ENCODE results near the gene OMA1. TPM values are rescaled to one million over a fixed set of nuclear protein-coding genes. Genes with fewer than 3 reads are reported as not detected.

Gene OMA1
- polyA plus RNA-seq, 3 donors: 11.2 to 24.5 (median 15.3) TPM

DNA sequence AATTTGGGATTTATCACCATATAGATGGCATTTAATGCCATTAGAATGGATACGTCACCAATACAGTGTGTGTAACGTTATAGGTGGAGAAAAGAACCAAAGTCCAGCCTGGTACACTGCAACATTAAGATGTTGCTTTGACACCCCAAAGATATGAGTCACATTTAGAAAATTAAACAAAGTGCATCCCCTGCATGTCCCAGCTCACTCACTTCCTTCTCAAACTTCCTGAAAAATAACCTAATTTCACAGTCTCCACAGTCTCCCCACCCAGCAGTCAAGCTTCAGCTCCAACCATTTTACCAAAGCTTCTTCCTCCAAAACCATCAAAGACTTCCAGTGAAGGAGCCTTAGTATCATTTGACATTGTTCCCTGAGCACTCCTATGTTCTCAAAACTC is 111.9 kb downstream of the OMA1 start:
- Mint-ChIP-seq H3K27me3 (ENCODE audit: low read depth in 3 of 3) (no peaks in the 10 kb centered on the region), H3K4me1 (no peaks in the 10 kb centered on the region), H3K4me3 (no peak overlapping the region), H3K27ac (no peak overlapping the region), H3K9me3 (peaks cover 0 to 4% (median 0%) of the 10 kb centered on the region in 7 donors), H3K36me3 (no peaks in the 10 kb centered on the region)
- H3K36me3 ChIP-seq (replicated peaks in 1 of 2; ENCODE audit: control insufficient read depth in 1 of 2, insufficient read depth in 2 of 2, low read length in 2 of 2): no peaks in the 10 kb centered on the region
- H3K4me2 ChIP-seq (replicated peaks; ENCODE audit: extremely low read depth, low read length, poor library complexity, severe bottlenecking): no peak overlapping the region
- peak in 2 of 3 donors; percentile 6 to 57 for DNase-seq
- WGBS (ENCODE audit: insufficient coverage): 100% methylated on average over 1 of the region's 2 CpGs
- no peaks in the 10 kb centered on the region for H3K9me3 ChIP-seq (replicated peaks in 1 of 2; ENCODE audit: control insufficient read depth in 1 of 2, insufficient read depth in 1 of 2, low read length in 2 of 2)
- H2AFZ ChIP-seq (ENCODE audit: insufficient read depth, low read depth, low read length, poor library complexity, severe bottlenecking): no peak overlapping the region
- no peaks in the 10 kb centered on the region for H4K20me1 ChIP-seq (ENCODE audit: insufficient read depth, low read length)
- H3K27me3 ChIP-seq (ENCODE audit: control insufficient read depth in 2 of 2, insufficient read depth in 2 of 2, low read length in 2 of 2): no peaks in the 10 kb centered on the region
- peaks cover 25 to 31% of the 10 kb centered on the region in 2 donors for H3K4me1 ChIP-seq (ENCODE audit: control insufficient read depth in 1 of 2, insufficient read depth in 2 of 2, low read length in 2 of 2)
- intact Hi-C loops (cut with micrococcal nuclease): no loop called here
- H3K27ac ChIP-seq (ENCODE audit: low read depth in 1 of 2, low read length in 2 of 2): no peak overlapping the region
- H3K9ac ChIP-seq (ENCODE audit: insufficient read depth, low read length, poor library complexity, severe bottlenecking): no peak overlapping the region
- no peaks in the 10 kb centered on the region for H3K79me2 ChIP-seq (ENCODE audit: insufficient read depth, low read length)
- TF ChIP-seq, protein P1, sequence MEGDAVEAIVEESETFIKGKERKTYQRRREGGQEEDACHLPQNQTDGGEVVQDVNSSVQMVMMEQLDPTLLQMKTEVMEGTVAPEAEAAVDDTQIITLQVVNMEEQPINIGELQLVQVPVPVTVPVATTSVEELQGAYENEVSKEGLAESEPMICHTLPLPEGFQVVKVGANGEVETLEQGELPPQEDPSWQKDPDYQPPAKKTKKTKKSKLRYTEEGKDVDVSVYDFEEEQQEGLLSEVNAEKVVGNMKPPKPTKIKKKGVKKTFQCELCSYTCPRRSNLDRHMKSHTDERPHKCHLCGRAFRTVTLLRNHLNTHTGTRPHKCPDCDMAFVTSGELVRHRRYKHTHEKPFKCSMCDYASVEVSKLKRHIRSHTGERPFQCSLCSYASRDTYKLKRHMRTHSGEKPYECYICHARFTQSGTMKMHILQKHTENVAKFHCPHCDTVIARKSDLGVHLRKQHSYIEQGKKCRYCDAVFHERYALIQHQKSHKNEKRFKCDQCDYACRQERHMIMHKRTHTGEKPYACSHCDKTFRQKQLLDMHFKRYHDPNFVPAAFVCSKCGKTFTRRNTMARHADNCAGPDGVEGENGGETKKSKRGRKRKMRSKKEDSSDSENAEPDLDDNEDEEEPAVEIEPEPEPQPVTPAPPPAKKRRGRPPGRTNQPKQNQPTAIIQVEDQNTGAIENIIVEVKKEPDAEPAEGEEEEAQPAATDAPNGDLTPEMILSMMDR (IDR thresholded peaks at IDR 0.05): no peak
- no peak overlapping the region for H3K4me3 ChIP-seq (replicated peaks in 1 of 3; ENCODE audit: low read depth in 2 of 3, low read length in 3 of 3)

DNA sequence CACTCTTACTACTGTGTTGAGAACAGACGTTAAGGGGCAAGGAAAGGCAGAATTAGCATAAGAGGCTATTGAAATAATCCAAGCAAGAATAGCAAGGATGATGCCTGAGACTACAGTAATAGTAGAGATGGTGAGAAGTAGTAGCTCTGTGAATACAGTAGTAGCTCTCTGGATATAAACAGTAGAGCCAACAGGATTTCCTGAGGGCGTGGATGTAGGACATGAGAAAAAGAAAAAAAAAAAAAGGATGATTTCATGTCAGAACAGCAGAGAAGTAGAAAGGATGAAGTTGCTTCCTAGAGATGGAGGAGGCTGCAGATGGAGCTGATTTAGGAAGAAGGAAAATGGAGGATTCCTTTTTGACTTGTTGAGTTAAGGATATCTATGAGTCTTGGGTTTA is 112.3 kb downstream of the OMA1 start:
- H3K27me3 ChIP-seq (ENCODE audit: control insufficient read depth in 2 of 2, insufficient read depth in 2 of 2, low read length in 2 of 2): no peaks in the 10 kb centered on the region
- H2AFZ ChIP-seq (ENCODE audit: insufficient read depth, low read depth, low read length, poor library complexity, severe bottlenecking): no peak overlapping the region
- H3K9me3 ChIP-seq (replicated peaks in 1 of 2; ENCODE audit: control insufficient read depth in 1 of 2, insufficient read depth in 1 of 2, low read length in 2 of 2): no peaks in the 10 kb centered on the region
- Mint-ChIP-seq H3K27ac (no peak overlapping the region), H3K9me3 (peaks cover 0 to 4% (median 0%) of the 10 kb centered on the region in 7 donors), H3K36me3 (no peaks in the 10 kb centered on the region), H3K4me3 (no peak overlapping the region), H3K27me3 (ENCODE audit: low read depth in 3 of 3) (peaks cover 0 to 1% (median 0%) of the 10 kb centered on the region in 3 donors), H3K4me1 (no peaks in the 10 kb centered on the region)
- no peaks in the 10 kb centered on the region for H3K79me2 ChIP-seq (ENCODE audit: insufficient read depth, low read length)
- intact Hi-C loops (cut with micrococcal nuclease): no loop called here
- H3K36me3 ChIP-seq (replicated peaks in 1 of 2; ENCODE audit: control insufficient read depth in 1 of 2, insufficient read depth in 2 of 2, low read length in 2 of 2): no peaks in the 10 kb centered on the region
- no peak for DNase-seq
- no peak overlapping the region for H3K4me2 ChIP-seq (replicated peaks; ENCODE audit: extremely low read depth, low read length, poor library complexity, severe bottlenecking)
- H3K27ac ChIP-seq (ENCODE audit: low read depth in 1 of 2, low read length in 2 of 2): no peak overlapping the region
- no peak overlapping the region for H3K4me3 ChIP-seq (replicated peaks in 1 of 3; ENCODE audit: low read depth in 2 of 3, low read length in 3 of 3)
- TF ChIP-seq, protein P1 (IDR thresholded peaks at IDR 0.05): no peak
- H3K9ac ChIP-seq (ENCODE audit: insufficient read depth, low read length, poor library complexity, severe bottlenecking): no peak overlapping the region
- peaks cover 25 to 31% of the 10 kb centered on the region in 2 donors for H3K4me1 ChIP-seq (ENCODE audit: control insufficient read depth in 1 of 2, insufficient read depth in 2 of 2, low read length in 2 of 2)
- WGBS (ENCODE audit: insufficient coverage): 60% methylated on average over 2 of the region's 2 CpGs
- H4K20me1 ChIP-seq (ENCODE audit: insufficient read depth, low read length): no peaks in the 10 kb centered on the region
